Embryonic facial prominence (tissue), 1 donor: ENCODE data around the gene TRMT1L.
"Not testable (repeated sequence)": the region's sequence is repeated elsewhere in the genome, so short reads cannot be mapped to it uniquely, and the experiment has no call there.

Experiments used
- DNase-seq: peaks from one replicate; pipeline ENCODE4 v3.0.0-alpha.2; 2016; ENCODE audit errors: extremely low spot score

The TRMT1L gene

GRCh38 chr1:185156854-185157598 is at the start of gene TRMT1L, which contains the start of gene SWT1:
TSS of gene TRMT1L (minus strand) at chr1:185156953. CDS start at chr1:185156712, 241 bp downstream.
TSS of gene SWT1 (plus strand) at chr1:185157167. CDS start at chr1:185160842, 3,675 bp downstream.
- DNase-seq: peak; percentile 99

GRCh38 chr1:185200889-185201288 is 44.1 kb upstream of the TRMT1L start:
- DNase-seq: no peak

GRCh38 chr1:185198712-185199111 is 42.0 kb upstream of the TRMT1L start:
- not testable (repeated sequence) for DNase-seq

GRCh38 chr1:185193756-185194155 is 37.0 kb upstream of the TRMT1L start:
- no peak for DNase-seq

- DNase-seq: no peak
Observed at GRCh38 chr1:185170291-185170848, 13.6 kb upstream of the TRMT1L start.

GRCh38 chr1:185166106-185166505 is 9.4 kb upstream of the TRMT1L start:
- DNase-seq: no peak

- no peak for DNase-seq
Observed at GRCh38 chr1:185162491-185162890, 5.7 kb upstream of the TRMT1L start.

GRCh38 chr1:185159966-185160365 is 3.2 kb upstream of the TRMT1L start:
- DNase-seq: no peak

- no peak for DNase-seq
Observed at GRCh38 chr1:185158800-185159199, 2.0 kb upstream of the TRMT1L start.

GRCh38 chr1:185157599-185158412 is 1.1 kb upstream of the TRMT1L start:
- no peak for DNase-seq

- DNase-seq: peak; percentile 46
Observed at GRCh38 chr1:185156288-185156853, 382 bp downstream of the TRMT1L start.

- no peak for DNase-seq
Observed at GRCh38 chr1:185155600-185156287, 1.0 kb downstream of the TRMT1L start.

GRCh38 chr1:185154912-185155513 is 1.7 kb downstream of the TRMT1L start:
- DNase-seq: no peak

- DNase-seq: no peak
Observed at GRCh38 chr1:185152187-185152767, 4.5 kb downstream of the TRMT1L start.

GRCh38 chr1:185151215-185151614 is 5.5 kb downstream of the TRMT1L start:
- DNase-seq: no peak

GRCh38 chr1:185144233-185144632 is 12.5 kb downstream of the TRMT1L start:
- DNase-seq: no peak

- no peak for DNase-seq
Observed at GRCh38 chr1:185139246-185139645, 17.5 kb downstream of the TRMT1L start.

- DNase-seq: no peak
Observed at GRCh38 chr1:185137896-185138545, 18.7 kb downstream of the TRMT1L start.

- no peak for DNase-seq
Observed at GRCh38 chr1:185132534-185132933, 24.2 kb downstream of the TRMT1L start.

- no peak for DNase-seq
Observed at GRCh38 chr1:185129708-185130107, 27.0 kb downstream of the TRMT1L start.
